K562 (cell line): ENCODE data around the gene P2RY6. TPM values are rescaled to one million over a fixed set of nuclear protein-coding genes. Genes with fewer than 3 reads are reported as not detected.
A peak's percentile ranks its signal among the peaks of the same experiment; 100 is the strongest.

Experiments
- ATAC-seq: fragments of 200-7000 bp; cut with Tn5 transposase; 3 replicates; pipeline ENCODE4 v1.9.1; 2020; ENCODE audit warnings: moderate library complexity
- BruUV-seq: library from RNA; stranded (reverse); fragments of 400-500 nt; replicated peaks from 2 replicates; lab custom pipeline; 2021; lab: Mats Ljungman, UMichigan
- CTCF ChIA-PET: fragments of 300-600 bp; formaldehyde crosslinking; extraction: SDS; loops from one replicate; lab custom pipeline; 2021; ENCODE audit warnings: low intra/inter-chr PET ratio; lab: Yijun Ruan, JAX
- POLR2A ChIA-PET: fragments of 300-600, 350-650 bp; sonication (Branson Sonifier 250); formaldehyde crosslinking; extraction: SDS; loops from one replicate; lab custom pipeline; 2021; ENCODE audit warnings: antibody characterized with exemption, inconsistent platforms; lab: Yijun Ruan, JAX
- DNase-seq, 4 experiments: peaks; one replicate each; pipeline versions ENCODE4 v3.0.0 to v3.0.0-alpha.2; 2011 to 2018; ENCODE audit warnings: low spot score in 3 of 4, mixed read lengths in 3 of 4; ENCODE audit errors: extremely low read depth in 1 of 4
- FAIRE-seq: peaks from 2 replicates; lab custom pipeline; 2011; peaks lifted over from hg19 to GRCh38; lab: Jason Lieb, UNC
- H2AFZ ChIP-seq: 2 replicates; pipeline ENCODE4 v1.6.0; 2011; ENCODE audit warnings: low read depth, low read length, control low read depth, inconsistent platforms
- H3K27ac ChIP-seq: fragments of 200-600 bp; 3 replicates; pipeline ENCODE4 v1.8.0; 2011; ENCODE audit warnings: low read depth, mild to moderate bottlenecking, control low read depth, inconsistent platforms, low read length, moderate library complexity, mixed read lengths; ENCODE audit errors: extremely low read depth
- H3K27me3 ChIP-seq, 2 experiments: fragments of 300-600 bp in 1 of 2; 2 replicates in 1 of 2; 3 replicates in 1 of 2; pipeline versions ENCODE4 v1.6.0 to v1.8.0; 2011; ENCODE audit warnings: inconsistent platforms in 2 of 2, low read length in 2 of 2, mild to moderate bottlenecking in 1 of 2, mixed read lengths in 1 of 2, moderate library complexity in 1 of 2; ENCODE audit not compliant: control insufficient read depth in 2 of 2, insufficient read depth in 2 of 2
- H3K36me3 ChIP-seq: fragments of 300-600 bp; 3 replicates; pipeline ENCODE4 v1.8.0; 2011; ENCODE audit warnings: mild to moderate bottlenecking, low read length, inconsistent platforms; ENCODE audit not compliant: control insufficient read depth, insufficient read depth
- H3K4me1 ChIP-seq, 2 experiments: fragments of 200-600 bp in 1 of 2; replicated peaks in 1 of 2; 2 replicates in 1 of 2; 3 replicates in 1 of 2; pipeline versions ENCODE4 v1.5.1 to v1.8.0; 2011; ENCODE audit warnings: inconsistent platforms in 2 of 2, low read length in 2 of 2, mild to moderate bottlenecking in 1 of 2, mixed read lengths in 1 of 2, moderate library complexity in 1 of 2; ENCODE audit not compliant: control insufficient read depth in 2 of 2, insufficient read depth in 2 of 2
- H3K4me2 ChIP-seq: 2 replicates; pipeline ENCODE4 v1.6.1; 2011; ENCODE audit warnings: low read length, control low read depth, inconsistent platforms, mixed read lengths; ENCODE audit not compliant: insufficient read depth
- H3K4me3 ChIP-seq: fragments of 200-600 bp; sonication (generic), shearing (Covaris generic); 2 replicates; pipeline ENCODE4 v1.5.1; 2016; ENCODE audit warnings: control low read depth, inconsistent platforms
- H3K79me2 ChIP-seq: fragments of 200-600 bp; 3 replicates; pipeline ENCODE4 v1.8.0; 2011; ENCODE audit warnings: low read length, inconsistent platforms; ENCODE audit not compliant: control insufficient read depth, insufficient read depth
- H3K9ac ChIP-seq, 2 experiments: 2 replicates each; pipeline versions ENCODE4 v1.6.0 to v1.6.1; 2011; ENCODE audit warnings: low read depth in 2 of 2, low read length in 2 of 2, control low read depth in 1 of 2, inconsistent platforms in 1 of 2, mild to moderate bottlenecking in 1 of 2, mixed read lengths in 1 of 2; ENCODE audit not compliant: insufficient read depth in 1 of 2
- H3K9me1 ChIP-seq: one replicate; pipeline ENCODE4 v1.6.0; 2011; ENCODE audit warnings: inconsistent platforms, mild to moderate bottlenecking, low read length, moderate library complexity; ENCODE audit not compliant: control insufficient read depth, insufficient read depth
- H3K9me3 ChIP-seq: replicated peaks from 2 replicates; pipeline ENCODE4 v1.5.1; 2011; ENCODE audit warnings: low read depth, low read length, inconsistent platforms; ENCODE audit not compliant: control insufficient read depth, insufficient read depth
- H4K20me1 ChIP-seq: replicated peaks from 2 replicates; pipeline ENCODE4 v1.6.1; 2011; ENCODE audit warnings: low read length, inconsistent platforms, mixed read lengths; ENCODE audit not compliant: control insufficient read depth, insufficient read depth
- HDAC1 ChIP-seq, 2 experiments: fragments of 450-650 bp; IDR thresholded peaks; 2 replicates each; pipeline ENCODE4 v1.6.1; 2016 to 2017; ENCODE audit warnings: inconsistent platforms in 1 of 2, mild to moderate bottlenecking in 1 of 2, moderate library complexity in 1 of 2
- HNRNPUL1 ChIP-seq: fragments of 200-400 bp; formaldehyde crosslinking; IDR thresholded peaks from 2 replicates; pipeline ENCODE4 v1.6.1; 2017; ENCODE audit warnings: low read length
- WGBS: fragments of 100-300 bp; shearing (Covaris generic); methylation state at CpG from one replicate; pipeline ENCODE4 v1.1.6; 2016; ENCODE audit warnings: low coverage, mixed read lengths; ENCODE audit not compliant: insufficient coverage; ENCODE audit errors: missing lambda C conversion rate; 5-methylcytosine and 5-hydroxymethylcytosine counted together
- in situ Hi-C: fragments of 300-500 bp; cut with MboI; formaldehyde crosslinking; loops from 4 replicates; pipeline ENCODE4 v1.15.0; 2018; ENCODE audit warnings: inconsistent platforms, mixed read lengths
- intact Hi-C: fragments of 100-400 bp; cut with micrococcal nuclease; formaldehyde crosslinking; loops from 2 replicates; pipeline ENCODE4 v1.14.2; 2022
- polyA plus RNA-seq, 8 experiments: library from polyadenylated mRNA; depleted of rRNA in 4 of 8; stranded (reverse) in 5 of 8; unstranded in 3 of 8; fragments of >200 nt; fragmentation: Nextera tagmentation in 2 of 8; fragmentation: Illumina TruSeq in 1 of 8; extraction: Ambion mirVana in 2 of 8; extraction: Trizol in 1 of 8; gene quantifications; 2 replicates each; pipeline versions ENCODE4 v1.2.1 to v1.2.3, GENCODE V29; 2011 to 2014; ENCODE audit warnings: inconsistent platforms in 1 of 8, missing spikeins in 1 of 8
- total RNA-seq, 7 experiments: library from RNA; depleted of rRNA in 6 of 7; stranded (reverse); fragments of >200 nt in 6 of 7; fragmentation: Illumina TruSeq in 2 of 7; extraction: Trizol in 2 of 7; gene quantifications; 2 replicates each; pipeline versions ENCODE4 v1.2.1 to v1.2.3, GENCODE V29; 2011 to 2021; ENCODE audit warnings: low replicate concordance in 1 of 7
- TF ChIP-seq, protein P1 (sequence below): IDR thresholded peaks from 2 replicates; pipeline ENCODE4 v1.6.1; 2011; ENCODE audit warnings: borderline replicate concordance, low read depth, mild to moderate bottlenecking, moderate library complexity, low read length; ENCODE audit not compliant: insufficient read depth, poor library complexity, severe bottlenecking
- TF ChIP-seq, protein P2 (sequence below): fragments of 450-650 bp; formaldehyde crosslinking; IDR thresholded peaks from 2 replicates; pipeline ENCODE4 v1.4.0; 2020; ENCODE audit warnings: mild to moderate bottlenecking, moderate library complexity

P2RY6 gene
- total and polyA plus RNA-seq, 9 of the 15 experiments (the other 6 are each of a cell fraction or from before 2014, with no cell fraction given), result not detected

GRCh38 chr11:73308961-73309919 is 37.1 kb downstream of the P2RY6 start:
- Histone ChIP-seq H3K4me2 (no peak overlapping the region), H3K4me1 (peaks cover 0 to 22% of the 10 kb centered on the region in 2 experiments; a peak in 4 of 5 replicates), H3K9me1 (no peaks in the 10 kb centered on the region), H3K79me2 (no peaks in the 10 kb centered on the region), H3K9ac (0 out of 4 replicates have a peak overlapping the region, but pooled peaks of 1 of the 2 experiments have one; percentile 2), H3K27ac (no peak overlapping the region), H2AFZ (peak overlapping the region; percentile 87), H3K27me3 (peaks cover 6 to 39% of the 10 kb centered on the region in 2 experiments; a peak in 3 of 5 replicates), H4K20me1 (peaks cover 6% of the 10 kb centered on the region; the same call in 1 of the 2 replicates), H3K4me3 (peak overlapping the region; percentile 49; the same call in 1 of the 2 replicates), H3K9me3 (no peaks in the 10 kb centered on the region), H3K36me3 (no peaks in the 10 kb centered on the region)
- in situ Hi-C loops (loop anchor here (5.0 kb wide), 1 partner anchor 83 kb away; no protein-coding TSS in a partner anchor), intact Hi-C loops (loop anchor here (5.0 kb wide), 1 partner anchor 68 kb away; the partner anchor contains the start of gene RELT)
- ChIA-PET POLR2A (interaction anchor here (0.6 kb wide), 1 partner anchor 1373 kb away, joined by 3 read pairs; no protein-coding TSS in a partner anchor), CTCF (interaction anchor here (3.3 kb wide), 1 partner anchor 25 kb away, joined by 76 read pairs; no protein-coding TSS in a partner anchor)
- WGBS, result 34% methylated on average over 48 of the region's 78 CpGs
- BruUV-seq, result no TSS peak
- FAIRE-seq (no peak), DNase-seq (peak; percentile 28 to 47 (median 36)), ATAC-seq (no peak)
- no peak for TF ChIP-seq HDAC1 (IDR thresholded peaks at IDR 0.05)
- TF ChIP-seq, protein P1, sequence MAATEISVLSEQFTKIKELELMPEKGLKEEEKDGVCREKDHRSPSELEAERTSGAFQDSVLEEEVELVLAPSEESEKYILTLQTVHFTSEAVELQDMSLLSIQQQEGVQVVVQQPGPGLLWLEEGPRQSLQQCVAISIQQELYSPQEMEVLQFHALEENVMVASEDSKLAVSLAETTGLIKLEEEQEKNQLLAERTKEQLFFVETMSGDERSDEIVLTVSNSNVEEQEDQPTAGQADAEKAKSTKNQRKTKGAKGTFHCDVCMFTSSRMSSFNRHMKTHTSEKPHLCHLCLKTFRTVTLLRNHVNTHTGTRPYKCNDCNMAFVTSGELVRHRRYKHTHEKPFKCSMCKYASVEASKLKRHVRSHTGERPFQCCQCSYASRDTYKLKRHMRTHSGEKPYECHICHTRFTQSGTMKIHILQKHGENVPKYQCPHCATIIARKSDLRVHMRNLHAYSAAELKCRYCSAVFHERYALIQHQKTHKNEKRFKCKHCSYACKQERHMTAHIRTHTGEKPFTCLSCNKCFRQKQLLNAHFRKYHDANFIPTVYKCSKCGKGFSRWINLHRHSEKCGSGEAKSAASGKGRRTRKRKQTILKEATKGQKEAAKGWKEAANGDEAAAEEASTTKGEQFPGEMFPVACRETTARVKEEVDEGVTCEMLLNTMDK, result no peak
- TF ChIP-seq HNRNPUL1, result no peak
- TF ChIP-seq, protein P2, sequence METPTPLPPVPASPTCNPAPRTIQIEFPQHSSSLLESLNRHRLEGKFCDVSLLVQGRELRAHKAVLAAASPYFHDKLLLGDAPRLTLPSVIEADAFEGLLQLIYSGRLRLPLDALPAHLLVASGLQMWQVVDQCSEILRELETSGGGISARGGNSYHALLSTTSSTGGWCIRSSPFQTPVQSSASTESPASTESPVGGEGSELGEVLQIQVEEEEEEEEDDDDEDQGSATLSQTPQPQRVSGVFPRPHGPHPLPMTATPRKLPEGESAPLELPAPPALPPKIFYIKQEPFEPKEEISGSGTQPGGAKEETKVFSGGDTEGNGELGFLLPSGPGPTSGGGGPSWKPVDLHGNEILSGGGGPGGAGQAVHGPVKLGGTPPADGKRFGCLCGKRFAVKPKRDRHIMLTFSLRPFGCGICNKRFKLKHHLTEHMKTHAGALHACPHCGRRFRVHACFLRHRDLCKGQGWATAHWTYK (CRISPR knock-in tag), result no peak
